ENCODE data around the gene MBD3L4. TPM values are rescaled to one million over a fixed set of nuclear protein-coding genes. Genes with fewer than 3 reads are reported as not detected.

MBD3L4 gene
- total RNA-seq, 1 experiment from 2014 or later: not detected

DNA sequence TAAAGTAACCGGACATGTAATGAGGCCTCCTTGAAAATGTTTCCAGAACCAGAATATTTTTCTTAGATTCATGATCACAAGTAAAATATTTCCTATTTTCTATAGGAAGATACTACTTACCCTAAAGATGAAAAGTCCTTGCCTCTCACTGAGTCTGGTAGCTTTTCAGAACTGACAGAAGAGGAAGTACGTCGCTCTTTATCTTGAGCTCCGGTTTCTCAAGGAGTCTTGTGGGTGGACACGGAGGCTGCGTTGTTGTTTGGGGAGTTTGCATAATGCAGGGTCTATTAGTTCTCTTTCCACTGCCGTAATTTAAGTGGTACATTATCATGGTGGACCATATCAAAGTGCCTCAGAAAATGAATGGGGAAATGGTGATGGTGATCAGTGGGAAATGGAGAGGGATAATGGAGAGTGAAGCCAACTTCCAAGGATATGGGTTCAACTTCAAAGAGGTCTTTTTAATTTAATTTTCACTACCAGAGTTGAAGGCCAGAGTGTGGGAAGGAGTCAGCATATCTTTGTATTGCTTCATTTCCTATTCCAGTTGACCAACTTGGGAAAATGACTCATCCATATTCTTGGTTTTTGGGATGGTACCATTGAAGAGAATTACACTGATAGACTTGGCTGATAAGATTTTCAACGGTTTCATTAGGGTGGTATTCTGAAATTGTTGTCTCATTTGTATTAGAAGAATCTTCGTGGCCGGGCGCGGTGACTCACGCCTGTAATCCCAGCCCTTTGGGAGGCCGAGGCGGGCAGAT is 42.1 kb downstream of the MBD3L4 start:
- Histone ChIP-seq H3K4me2 (ENCODE audit: low read length) (no peak overlapping the region), H4K20me1 (ENCODE audit: insufficient read depth) (no peaks in the 10 kb centered on the region), H3K4me1 (ENCODE audit: control insufficient read depth in 1 of 2, insufficient read depth in 2 of 2, low read length in 2 of 2) (no peaks in the 10 kb centered on the region), H3K9me3 (ENCODE audit: control insufficient read depth in 1 of 2, insufficient read depth in 1 of 2, low read depth in 1 of 2, low read length in 2 of 2) (peaks cover 0 to 8% of the 10 kb centered on the region in 2 experiments; a peak in 1 of 4 replicates), H3K36me3 (ENCODE audit: control insufficient read depth in 1 of 2, insufficient read depth in 2 of 2, low read length in 2 of 2) (no peaks in the 10 kb centered on the region), H3K79me2 (ENCODE audit: insufficient read depth, low read length) (no peaks in the 10 kb centered on the region), H3K27me3 (ENCODE audit: insufficient read depth, low read length) (no peaks in the 10 kb centered on the region), H3K4me3 (replicated peaks in 1 of 2; ENCODE audit: low read depth in 1 of 2, low read length in 2 of 2) (no peak overlapping the region), H3K9ac (ENCODE audit: low read length) (no peak overlapping the region), H3K27ac (ENCODE audit: low read depth, low read length) (no peak overlapping the region), H2AFZ (ENCODE audit: low read depth, low read length, poor library complexity, severe bottlenecking) (no peak overlapping the region), H3K9me2 (ENCODE audit: insufficient read depth) (no peaks in the 10 kb centered on the region)
- ATAC-seq: no peak
- intact Hi-C loops (cut with micrococcal nuclease): no loop called here
- no peak for DNase-seq (ENCODE audit: low read depth, low spot score)
- CTCF ChIA-PET: no interaction called here
- POLR2A ChIA-PET: no interaction called here
- BruUV-seq (replicated peaks): no TSS peak
- RAD21 ChIA-PET (ENCODE audit: low non-redundant PET in 1 of 2, low total read pairs in 2 of 2, uncharacterized antibody in 2 of 2, unreplicated experiment in 2 of 2): no interaction called here
- TF ChIP-seq CEBPB (IDR thresholded peaks at IDR 0.05; ENCODE audit: low read depth) (no peak), YY1 (IDR thresholded peaks at IDR 0.05; ENCODE audit: extremely low read depth, insufficient replicate concordance, low read depth, low read length) (no peak), POLR2A (IDR thresholded peaks at IDR 0.05; ENCODE audit: borderline replicate concordance, extremely low read depth, insufficient read depth, insufficient read length) (no peak), SP1 (IDR thresholded peaks at IDR 0.05; ENCODE audit: low read depth) (no peak), ZNF274 (IDR thresholded peaks at IDR 0.05; ENCODE audit: low read depth, low read length) (no peak), ZFX (IDR thresholded peaks at IDR 0.05) (no peak), EZH2 (IDR thresholded peaks at IDR 0.05) (no peak), SIN3A (IDR thresholded peaks at IDR 0.05; ENCODE audit: low read depth) (no peak), EZH2phosphoT487 (IDR thresholded peaks at IDR 0.05; ENCODE audit: borderline replicate concordance) (no peak), ELF1 (IDR thresholded peaks at IDR 0.05; ENCODE audit: borderline replicate concordance, low read depth) (no peak), CBX3 (IDR thresholded peaks at IDR 0.05; ENCODE audit: low read depth) (no peak)
- TF ChIP-seq, protein P1, sequence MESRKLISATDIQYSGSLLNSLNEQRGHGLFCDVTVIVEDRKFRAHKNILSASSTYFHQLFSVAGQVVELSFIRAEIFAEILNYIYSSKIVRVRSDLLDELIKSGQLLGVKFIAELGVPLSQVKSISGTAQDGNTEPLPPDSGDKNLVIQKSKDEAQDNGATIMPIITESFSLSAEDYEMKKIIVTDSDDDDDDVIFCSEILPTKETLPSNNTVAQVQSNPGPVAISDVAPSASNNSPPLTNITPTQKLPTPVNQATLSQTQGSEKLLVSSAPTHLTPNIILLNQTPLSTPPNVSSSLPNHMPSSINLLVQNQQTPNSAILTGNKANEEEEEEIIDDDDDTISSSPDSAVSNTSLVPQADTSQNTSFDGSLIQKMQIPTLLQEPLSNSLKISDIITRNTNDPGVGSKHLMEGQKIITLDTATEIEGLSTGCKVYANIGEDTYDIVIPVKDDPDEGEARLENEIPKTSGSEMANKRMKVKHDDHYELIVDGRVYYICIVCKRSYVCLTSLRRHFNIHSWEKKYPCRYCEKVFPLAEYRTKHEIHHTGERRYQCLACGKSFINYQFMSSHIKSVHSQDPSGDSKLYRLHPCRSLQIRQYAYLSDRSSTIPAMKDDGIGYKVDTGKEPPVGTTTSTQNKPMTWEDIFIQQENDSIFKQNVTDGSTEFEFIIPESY (IDR thresholded peaks at IDR 0.05; ENCODE audit: extremely low read depth, insufficient replicate concordance, low read length): no peak
- TF ChIP-seq, protein P2, sequence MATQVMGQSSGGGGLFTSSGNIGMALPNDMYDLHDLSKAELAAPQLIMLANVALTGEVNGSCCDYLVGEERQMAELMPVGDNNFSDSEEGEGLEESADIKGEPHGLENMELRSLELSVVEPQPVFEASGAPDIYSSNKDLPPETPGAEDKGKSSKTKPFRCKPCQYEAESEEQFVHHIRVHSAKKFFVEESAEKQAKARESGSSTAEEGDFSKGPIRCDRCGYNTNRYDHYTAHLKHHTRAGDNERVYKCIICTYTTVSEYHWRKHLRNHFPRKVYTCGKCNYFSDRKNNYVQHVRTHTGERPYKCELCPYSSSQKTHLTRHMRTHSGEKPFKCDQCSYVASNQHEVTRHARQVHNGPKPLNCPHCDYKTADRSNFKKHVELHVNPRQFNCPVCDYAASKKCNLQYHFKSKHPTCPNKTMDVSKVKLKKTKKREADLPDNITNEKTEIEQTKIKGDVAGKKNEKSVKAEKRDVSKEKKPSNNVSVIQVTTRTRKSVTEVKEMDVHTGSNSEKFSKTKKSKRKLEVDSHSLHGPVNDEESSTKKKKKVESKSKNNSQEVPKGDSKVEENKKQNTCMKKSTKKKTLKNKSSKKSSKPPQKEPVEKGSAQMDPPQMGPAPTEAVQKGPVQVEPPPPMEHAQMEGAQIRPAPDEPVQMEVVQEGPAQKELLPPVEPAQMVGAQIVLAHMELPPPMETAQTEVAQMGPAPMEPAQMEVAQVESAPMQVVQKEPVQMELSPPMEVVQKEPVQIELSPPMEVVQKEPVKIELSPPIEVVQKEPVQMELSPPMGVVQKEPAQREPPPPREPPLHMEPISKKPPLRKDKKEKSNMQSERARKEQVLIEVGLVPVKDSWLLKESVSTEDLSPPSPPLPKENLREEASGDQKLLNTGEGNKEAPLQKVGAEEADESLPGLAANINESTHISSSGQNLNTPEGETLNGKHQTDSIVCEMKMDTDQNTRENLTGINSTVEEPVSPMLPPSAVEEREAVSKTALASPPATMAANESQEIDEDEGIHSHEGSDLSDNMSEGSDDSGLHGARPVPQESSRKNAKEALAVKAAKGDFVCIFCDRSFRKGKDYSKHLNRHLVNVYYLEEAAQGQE (IDR thresholded peaks at IDR 0.05; ENCODE audit: low read depth): no peak
